Measurements from ENCODE around the gene RAB1A.
A peak's percentile ranks its signal among the peaks of the same experiment; 100 is the strongest.
"Not testable (repeated sequence)": the region's sequence is repeated elsewhere in the genome, so short reads cannot be mapped to it uniquely, and the experiment has no call there.

Gene RAB1A

DNA sequence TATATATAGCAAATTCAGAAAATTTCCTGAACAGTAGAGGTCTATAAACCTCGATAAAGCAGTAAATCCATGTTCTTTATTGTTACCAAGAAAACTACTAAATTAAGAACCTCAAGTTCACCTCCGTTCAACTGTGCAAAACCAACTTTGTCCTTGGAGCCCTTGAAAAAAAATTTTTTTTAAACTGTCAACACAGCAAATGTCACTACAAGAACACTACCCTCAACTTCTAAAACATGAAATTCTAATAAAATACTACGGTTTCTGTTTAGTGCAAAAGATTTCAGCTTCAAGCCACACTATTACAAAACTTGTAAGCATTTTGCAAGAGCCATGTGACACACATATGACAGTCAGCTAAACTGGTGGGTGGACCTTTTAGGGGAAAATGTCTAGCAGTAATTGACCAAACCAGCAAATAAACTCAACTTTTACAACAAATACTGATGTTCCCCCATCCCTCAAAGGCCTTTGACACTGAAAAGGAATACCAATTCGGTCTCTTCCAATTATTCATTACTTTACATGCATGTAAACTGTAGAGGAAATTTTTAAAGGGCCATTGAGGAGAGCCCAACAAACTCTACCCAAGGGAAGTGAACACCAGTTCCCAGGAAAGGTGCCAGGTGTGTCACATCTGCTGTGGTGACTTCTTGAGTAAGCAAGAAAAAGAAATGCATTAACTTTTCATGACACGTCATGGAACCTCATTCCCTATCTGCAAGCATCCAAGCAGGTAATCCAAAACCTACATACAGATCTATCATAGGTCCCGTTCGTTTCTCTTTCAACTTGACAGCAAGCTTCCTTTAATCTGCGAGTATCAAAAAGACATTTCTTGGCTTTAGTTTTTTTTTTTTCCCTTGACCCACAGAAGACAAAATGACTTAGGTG, 1.4 kb downstream of the RAB1A start:
- Histone ChIP-seq H3K4me2 (ENCODE audit: low read length) (peak overlapping the region; percentile 89), H3K9me3 (ENCODE audit: control insufficient read depth, insufficient read depth, low read length) (no peaks in the 10 kb centered on the region), H3K9me2 (replicated peaks; ENCODE audit: control insufficient read depth, low read length) (no peaks in the 10 kb centered on the region), H3K27ac (ENCODE audit: low read depth, low read length) (no peak overlapping the region), H3F3A (ENCODE audit: control insufficient read depth, insufficient read depth) (peaks cover 3% of the 10 kb centered on the region; the same call in 1 of the 2 replicates), H4K20me1 (ENCODE audit: control insufficient read depth, insufficient read depth, low read depth, low read length) (peaks cover 27% of the 10 kb centered on the region), H3K4me1 (ENCODE audit: control insufficient read depth, low read length) (peaks cover 45% of the 10 kb centered on the region), H3K79me2 (ENCODE audit: control insufficient read depth, low read length) (peaks cover 64% of the 10 kb centered on the region), H3K27me3 (ENCODE audit: control insufficient read depth, low read length) (no peaks in the 10 kb centered on the region), H3K4me3 (ENCODE audit: low read length) (peak overlapping the region; percentile 95), H3K36me3 (ENCODE audit: control insufficient read depth, low read length) (peaks cover 20% of the 10 kb centered on the region)
- TF ChIP-seq, protein P1, sequence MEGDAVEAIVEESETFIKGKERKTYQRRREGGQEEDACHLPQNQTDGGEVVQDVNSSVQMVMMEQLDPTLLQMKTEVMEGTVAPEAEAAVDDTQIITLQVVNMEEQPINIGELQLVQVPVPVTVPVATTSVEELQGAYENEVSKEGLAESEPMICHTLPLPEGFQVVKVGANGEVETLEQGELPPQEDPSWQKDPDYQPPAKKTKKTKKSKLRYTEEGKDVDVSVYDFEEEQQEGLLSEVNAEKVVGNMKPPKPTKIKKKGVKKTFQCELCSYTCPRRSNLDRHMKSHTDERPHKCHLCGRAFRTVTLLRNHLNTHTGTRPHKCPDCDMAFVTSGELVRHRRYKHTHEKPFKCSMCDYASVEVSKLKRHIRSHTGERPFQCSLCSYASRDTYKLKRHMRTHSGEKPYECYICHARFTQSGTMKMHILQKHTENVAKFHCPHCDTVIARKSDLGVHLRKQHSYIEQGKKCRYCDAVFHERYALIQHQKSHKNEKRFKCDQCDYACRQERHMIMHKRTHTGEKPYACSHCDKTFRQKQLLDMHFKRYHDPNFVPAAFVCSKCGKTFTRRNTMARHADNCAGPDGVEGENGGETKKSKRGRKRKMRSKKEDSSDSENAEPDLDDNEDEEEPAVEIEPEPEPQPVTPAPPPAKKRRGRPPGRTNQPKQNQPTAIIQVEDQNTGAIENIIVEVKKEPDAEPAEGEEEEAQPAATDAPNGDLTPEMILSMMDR (IDR thresholded peaks at IDR 0.05; ENCODE audit: low read depth, low read length, poor library complexity, severe bottlenecking), result no peak
- TF ChIP-seq EZH2phosphoT487 (IDR thresholded peaks at IDR 0.05; ENCODE audit: borderline replicate concordance, low read length), result no peak

DNA sequence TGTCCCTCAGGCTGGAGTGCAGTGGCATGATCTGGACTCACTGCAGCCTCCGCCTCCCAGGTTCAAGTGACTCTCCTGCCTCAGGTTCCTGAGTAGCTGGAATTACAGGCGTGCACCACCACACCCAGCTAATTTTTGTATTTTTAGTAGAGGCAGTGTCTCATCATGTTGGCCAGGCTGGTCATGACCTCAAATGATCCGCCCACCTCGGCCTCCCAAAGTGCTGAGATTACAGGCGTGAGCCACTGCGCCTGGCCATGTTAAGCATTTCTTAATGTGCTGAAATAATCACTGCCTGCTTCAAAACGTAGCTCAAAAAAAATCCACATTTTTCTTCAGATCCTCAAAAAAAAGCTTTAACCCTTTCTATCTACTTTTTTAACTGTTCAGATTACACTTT, 4.4 kb downstream of the RAB1A start:
- not testable (repeated sequence) for H3F3A ChIP-seq (ENCODE audit: control insufficient read depth, insufficient read depth); H3K4me3 ChIP-seq (ENCODE audit: low read length); H3K4me2 ChIP-seq (ENCODE audit: low read length); H3K27ac ChIP-seq (ENCODE audit: low read depth, low read length); H3K27me3 ChIP-seq (ENCODE audit: control insufficient read depth, low read length); H3K9me3 ChIP-seq (ENCODE audit: control insufficient read depth, insufficient read depth, low read length); H3K9me2 ChIP-seq (replicated peaks; ENCODE audit: control insufficient read depth, low read length)
- H3K79me2 ChIP-seq (ENCODE audit: control insufficient read depth, low read length), result peaks cover 95% of the 10 kb centered on the region
- H3K4me1 ChIP-seq (ENCODE audit: control insufficient read depth, low read length), result peaks cover 58% of the 10 kb centered on the region
- peaks cover 32% of the 10 kb centered on the region for H4K20me1 ChIP-seq (ENCODE audit: control insufficient read depth, insufficient read depth, low read depth, low read length)
- H3K36me3 ChIP-seq (ENCODE audit: control insufficient read depth, low read length), result peaks cover 20% of the 10 kb centered on the region

DNA sequence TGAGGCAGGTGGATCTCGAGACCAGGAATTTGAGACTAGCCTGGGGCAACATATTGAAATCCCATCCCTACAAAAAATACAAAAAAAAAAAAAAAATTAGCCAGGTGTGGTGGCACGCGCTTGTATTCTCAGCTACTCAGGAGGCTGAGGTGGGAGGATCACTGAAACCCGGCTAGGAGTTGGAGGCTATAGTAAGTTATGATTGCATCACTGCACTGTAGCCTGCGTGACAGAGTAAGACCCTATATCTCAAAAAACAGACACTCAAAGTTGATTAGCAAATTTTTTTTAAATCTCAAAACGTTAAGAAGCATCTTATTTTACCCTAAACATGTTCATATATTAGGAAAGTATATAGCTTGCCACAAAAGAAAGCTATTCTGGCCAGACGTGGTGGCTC, 7.6 kb downstream of the RAB1A start:
- H3K9me3 ChIP-seq (ENCODE audit: control insufficient read depth, insufficient read depth, low read length), result no peaks in the 10 kb centered on the region
- H3K4me2 ChIP-seq (ENCODE audit: low read length), result no peak overlapping the region
- no peaks in the 10 kb centered on the region for H3K27me3 ChIP-seq (ENCODE audit: control insufficient read depth, low read length)
- H3K4me1 ChIP-seq (ENCODE audit: control insufficient read depth, low read length), result peaks cover 50% of the 10 kb centered on the region
- no peaks in the 10 kb centered on the region for H3K36me3 ChIP-seq (ENCODE audit: control insufficient read depth, low read length)
- H3K4me3 ChIP-seq (ENCODE audit: low read length), result no peak overlapping the region
- H3F3A ChIP-seq (ENCODE audit: control insufficient read depth, insufficient read depth), result peaks cover 6% of the 10 kb centered on the region; the same call in 1 of the 2 replicates
- TF ChIP-seq, protein P1 (IDR thresholded peaks at IDR 0.05; ENCODE audit: low read depth, low read length, poor library complexity, severe bottlenecking), result no peak
- TF ChIP-seq EZH2phosphoT487 (IDR thresholded peaks at IDR 0.05; ENCODE audit: borderline replicate concordance, low read length), result no peak
- H3K9me2 ChIP-seq (replicated peaks; ENCODE audit: control insufficient read depth, low read length), result no peaks in the 10 kb centered on the region
- H3K79me2 ChIP-seq (ENCODE audit: control insufficient read depth, low read length), result peaks cover 100% of the 10 kb centered on the region
- no peak overlapping the region for H3K27ac ChIP-seq (ENCODE audit: low read depth, low read length)
- H4K20me1 ChIP-seq (ENCODE audit: control insufficient read depth, insufficient read depth, low read depth, low read length), result peaks cover 17% of the 10 kb centered on the region

Data from DOHH2 (cell line).